Stimulated activated CD4-positive, alpha-beta T cell treated with anti-CD3 and anti-CD28 coated beads, Interleukin-12 subunit alpha, Interleukin-12 subunit beta, amount 100 ng/mL, for 4 hours (primary cell): ENCODE results near the gene MED28.
"Not testable (repeated sequence)": the region's sequence is repeated elsewhere in the genome, so short reads cannot be mapped to it uniquely, and the experiment has no call there.

Experiments used
- DNase-seq: peaks from one replicate; pipeline ENCODE4 v3.0.0-alpha.2; 2020

MED28 gene

GRCh38 chr4:17619416-17620105 is 5.1 kb downstream of the MED28 start:
- DNase-seq = no peak

- DNase-seq = no peak
These were observed 9.1 kb downstream of the MED28 start for GRCh38 chr4:17623451-17624001.

- DNase-seq = no peak
These were observed 10.4 kb downstream of the MED28 start for GRCh38 chr4:17624821-17625220.

GRCh38 chr4:17630228-17630627 is 15.8 kb downstream of the MED28 start:
- no peak for DNase-seq

- DNase-seq = no peak
These were observed 19.2 kb downstream of the MED28 start for GRCh38 chr4:17633600-17633999.

- no peak for DNase-seq
These were observed 20.6 kb downstream of the MED28 start for GRCh38 chr4:17635056-17635455.

GRCh38 chr4:17636341-17636695 is 21.9 kb downstream of the MED28 start:
- DNase-seq = no peak

GRCh38 chr4:17636696-17637622 is 22.5 kb downstream of the MED28 start:
- peak; percentile 74 for DNase-seq

GRCh38 chr4:17639136-17639535 is 24.7 kb downstream of the MED28 start:
- DNase-seq = no peak

- DNase-seq = no peak
These were observed 27.9 kb downstream of the MED28 start for GRCh38 chr4:17642398-17642783.

- no peak for DNase-seq
These were observed 32.3 kb downstream of the MED28 start for GRCh38 chr4:17646693-17647092.

GRCh38 chr4:17647176-17647806 is 32.9 kb downstream of the MED28 start:
- DNase-seq = no peak

- no peak for DNase-seq
These were observed 33.5 kb downstream of the MED28 start for GRCh38 chr4:17647927-17648326.

- no peak for DNase-seq
These were observed 36.0 kb downstream of the MED28 start for GRCh38 chr4:17650406-17650805.

GRCh38 chr4:17654701-17655100 is 40.3 kb downstream of the MED28 start:
- no peak for DNase-seq

- no peak for DNase-seq
These were observed 42.6 kb downstream of the MED28 start for GRCh38 chr4:17657090-17657489.

- DNase-seq = no peak
These were observed 43.4 kb downstream of the MED28 start for GRCh38 chr4:17657849-17658248.

- not testable (repeated sequence) for DNase-seq
These were observed 44.8 kb downstream of the MED28 start for GRCh38 chr4:17659196-17659595.

GRCh38 chr4:17662694-17663093 is 48.3 kb downstream of the MED28 start:
- no peak for DNase-seq

- DNase-seq = no peak
These were observed 50.3 kb downstream of the MED28 start for GRCh38 chr4:17664755-17665154.

- DNase-seq = no peak
These were observed 50.9 kb downstream of the MED28 start for GRCh38 chr4:17665346-17665745.

GRCh38 chr4:17665852-17666251 is 51.4 kb downstream of the MED28 start:
- DNase-seq = no peak

- no peak for DNase-seq
These were observed 52.8 kb downstream of the MED28 start for GRCh38 chr4:17667253-17667652.
